AG04450 (cell line): Measurements from ENCODE around the gene SPATS2L. TPM values are rescaled to one million over a fixed set of nuclear protein-coding genes. Genes with fewer than 3 reads are reported as not detected.

Experiments used
- CTCF ChIA-PET: fragments of 300-600, 350-600 bp; formaldehyde crosslinking; extraction: SDS; loops from one replicate; lab custom pipeline; 2022; ENCODE audit warnings: antibody characterized with exemption, inconsistent platforms; lab: Charles Lee
- POLR2A ChIA-PET: fragments of 350-600 bp; formaldehyde crosslinking; extraction: SDS; loops from one replicate; lab custom pipeline; 2021; ENCODE audit warnings: antibody characterized with exemption, inconsistent platforms; lab: Yijun Ruan, JAX
- DNase-seq: peaks from one replicate; pipeline ENCODE4 v3.0.0-alpha.2; 2011; ENCODE audit warnings: low read depth, low spot score
- H3K27ac ChIP-seq: one replicate; pipeline ENCODE4 v1.5.1; 2012; ENCODE audit warnings: low read depth, low read length, control low read depth
- H3K27me3 ChIP-seq: one replicate; pipeline ENCODE4 v1.6.0; 2012; ENCODE audit warnings: low read length; ENCODE audit not compliant: control insufficient read depth, insufficient read depth
- H3K4me3 ChIP-seq: 2 replicates; pipeline ENCODE4 v1.5.1; 2011; ENCODE audit warnings: mild to moderate bottlenecking, low read depth, low read length, control low read depth
- H3K9me3 ChIP-seq: 2 replicates; pipeline ENCODE4 v1.5.1; 2012; ENCODE audit warnings: low read length; ENCODE audit not compliant: control insufficient read depth, insufficient read depth
- polyA plus RNA-seq: library from polyadenylated mRNA; depleted of rRNA; stranded (reverse); fragments of >200 nt; gene quantifications from 2 replicates; pipeline ENCODE4 v1.2.3, GENCODE V29; 2011
- TF ChIP-seq, protein P1 (sequence below): IDR thresholded peaks from 2 replicates; pipeline ENCODE4 v1.5.1; 2011; ENCODE audit warnings: low read depth, low read length, control low read depth, inconsistent platforms

Gene SPATS2L
- polyA plus RNA-seq, 1 experiment, result 361 TPM

DNA sequence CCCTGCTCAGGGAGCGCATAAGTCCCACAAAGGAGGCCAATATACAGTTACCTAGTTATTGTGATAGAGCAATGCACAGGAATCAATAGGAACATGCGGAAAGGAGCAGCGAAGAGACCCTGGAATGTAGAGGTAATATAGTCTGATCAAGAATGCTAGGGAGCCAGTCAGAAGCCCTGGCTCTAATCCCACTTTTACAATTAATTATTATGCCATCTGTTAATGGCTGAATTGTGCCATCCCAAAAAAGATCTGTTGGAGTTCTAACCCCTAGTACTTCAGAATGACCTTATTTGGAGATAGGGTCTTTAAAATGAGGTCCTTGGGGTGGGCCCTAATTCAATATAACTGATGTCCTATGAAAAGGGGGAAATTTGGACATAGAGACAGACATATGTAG is 7.7 kb upstream of the SPATS2L start:
- no peaks in the 10 kb centered on the region for H3K9me3 ChIP-seq
- DNase-seq, result no peak
- POLR2A ChIA-PET, result no interaction called here
- no peak overlapping the region for H3K4me3 ChIP-seq
- CTCF ChIA-PET, result no interaction called here
- no peaks in the 10 kb centered on the region for H3K27me3 ChIP-seq
- H3K27ac ChIP-seq, result no peak overlapping the region
- TF ChIP-seq, protein P1, sequence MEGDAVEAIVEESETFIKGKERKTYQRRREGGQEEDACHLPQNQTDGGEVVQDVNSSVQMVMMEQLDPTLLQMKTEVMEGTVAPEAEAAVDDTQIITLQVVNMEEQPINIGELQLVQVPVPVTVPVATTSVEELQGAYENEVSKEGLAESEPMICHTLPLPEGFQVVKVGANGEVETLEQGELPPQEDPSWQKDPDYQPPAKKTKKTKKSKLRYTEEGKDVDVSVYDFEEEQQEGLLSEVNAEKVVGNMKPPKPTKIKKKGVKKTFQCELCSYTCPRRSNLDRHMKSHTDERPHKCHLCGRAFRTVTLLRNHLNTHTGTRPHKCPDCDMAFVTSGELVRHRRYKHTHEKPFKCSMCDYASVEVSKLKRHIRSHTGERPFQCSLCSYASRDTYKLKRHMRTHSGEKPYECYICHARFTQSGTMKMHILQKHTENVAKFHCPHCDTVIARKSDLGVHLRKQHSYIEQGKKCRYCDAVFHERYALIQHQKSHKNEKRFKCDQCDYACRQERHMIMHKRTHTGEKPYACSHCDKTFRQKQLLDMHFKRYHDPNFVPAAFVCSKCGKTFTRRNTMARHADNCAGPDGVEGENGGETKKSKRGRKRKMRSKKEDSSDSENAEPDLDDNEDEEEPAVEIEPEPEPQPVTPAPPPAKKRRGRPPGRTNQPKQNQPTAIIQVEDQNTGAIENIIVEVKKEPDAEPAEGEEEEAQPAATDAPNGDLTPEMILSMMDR, result no peak

DNA sequence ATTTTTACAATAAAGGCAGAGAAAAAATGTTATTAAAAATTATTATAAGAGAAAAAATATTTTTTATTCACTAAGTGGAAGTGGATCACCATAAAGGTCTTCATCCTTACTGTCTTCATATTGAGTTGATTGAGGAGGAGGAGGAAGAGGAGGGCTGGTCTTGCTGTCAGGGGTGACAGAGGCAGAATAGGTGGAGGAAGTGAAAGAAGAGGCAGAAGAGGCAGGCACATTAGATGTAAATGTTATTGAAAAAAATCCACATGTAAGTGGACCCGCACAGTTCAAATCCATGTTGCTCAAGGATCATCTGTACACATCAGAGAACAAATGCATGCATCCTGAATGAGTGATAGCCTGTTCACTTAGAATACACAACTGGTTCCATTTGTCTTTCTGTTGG is 6.4 kb upstream of the SPATS2L start:
- Histone ChIP-seq H3K4me3 (no peak overlapping the region), H3K27ac (no peak overlapping the region), H3K27me3 (no peaks in the 10 kb centered on the region), H3K9me3 (no peaks in the 10 kb centered on the region)
- ChIA-PET CTCF (interaction anchor here (1.9 kb wide), 1 partner anchor 210 kb away, joined by 6 read pairs; the partner anchor contains the start of gene KCTD18), POLR2A (no interaction called here)
- no peak for DNase-seq
- TF ChIP-seq, protein P1, result no peak

- ChIA-PET POLR2A (interaction anchor here (0.6 kb wide), 1 partner anchor 261 kb away, joined by 3 read pairs; no protein-coding TSS in a partner anchor), CTCF (interaction anchor here (0.8 to 1.9 kb wide), 3 partner anchors 180 to 321 kb away, joined by 4 to 6 read pairs (median 4); partner anchors contain the start of gene KCTD18)
- no peak for DNase-seq
- TF ChIP-seq, protein P1, result no peak
- Histone ChIP-seq H3K27me3 (no peaks in the 10 kb centered on the region), H3K4me3 (no peak overlapping the region), H3K9me3 (no peaks in the 10 kb centered on the region), H3K27ac (no peak overlapping the region)
Observed at GRCh38 chr2:200300638-200301314, 5.7 kb upstream of the SPATS2L start.

DNA sequence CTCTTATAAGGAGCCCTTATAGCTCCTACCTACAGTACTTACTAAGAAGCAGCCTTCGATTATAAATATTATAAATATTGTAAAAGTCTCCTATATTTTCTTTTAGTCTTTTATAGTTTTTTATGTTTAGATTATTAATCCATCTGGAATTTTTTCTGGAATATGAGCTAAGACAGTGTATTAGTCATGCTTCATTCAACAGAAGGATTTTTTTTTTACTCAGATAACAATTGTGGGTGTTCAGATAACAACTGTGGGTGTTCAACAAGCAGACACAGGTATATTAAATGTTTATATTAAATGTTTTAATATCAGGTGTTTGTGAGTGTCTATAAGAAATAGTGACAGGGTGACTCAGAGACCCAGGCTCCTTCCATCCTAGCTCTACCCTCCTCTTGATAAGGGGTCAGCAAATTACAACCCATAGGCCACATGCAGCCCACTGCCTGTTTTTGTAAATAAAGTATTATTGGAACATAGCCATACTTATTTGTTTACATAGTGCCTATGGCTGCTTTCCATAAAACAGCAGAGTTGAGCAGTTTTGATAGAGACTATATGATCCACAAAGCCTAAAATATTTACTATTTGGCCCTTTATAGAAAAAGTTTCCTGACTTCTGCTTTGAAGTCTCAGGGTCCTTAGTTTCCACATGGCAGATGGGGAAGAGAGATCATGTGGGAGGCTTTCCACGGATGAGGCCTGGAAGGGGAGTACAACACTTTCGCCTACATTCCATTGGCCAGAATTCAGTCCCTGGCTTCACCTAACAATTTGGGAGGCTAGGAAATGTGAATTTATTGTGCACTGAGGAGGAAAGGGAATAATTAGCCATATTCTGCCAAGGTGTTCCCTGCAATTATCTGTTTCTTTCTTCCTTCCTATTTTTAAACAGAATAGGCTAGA is 4.3 kb upstream of the SPATS2L start:
- ChIA-PET POLR2A (no interaction called here), CTCF (interaction anchor here (0.6 to 1.9 kb wide), 3 partner anchors 58 to 329 kb away, joined by 3 to 5 read pairs (median 4); no protein-coding TSS in a partner anchor)
- no peaks in the 10 kb centered on the region for H3K27me3 ChIP-seq
- H3K4me3 ChIP-seq, result no peak overlapping the region
- no peak overlapping the region for H3K27ac ChIP-seq
- no peaks in the 10 kb centered on the region for H3K9me3 ChIP-seq
- TF ChIP-seq, protein P1, result no peak
- no peak for DNase-seq
